GM18508 (cell line): ENCODE data around the gene JARID2.
"Not testable (repeated sequence)": the region's sequence is repeated elsewhere in the genome, so short reads cannot be mapped to it uniquely, and the experiment has no call there.

Experiments
- ATAC-seq: cut with Tn5 transposase; IDR thresholded peaks from one replicate; pipeline ENCODE4 v1.9.1; 2021; ENCODE audit warnings: moderate number of reproducible peaks; ENCODE audit not compliant: insufficient read depth, unreplicated experiment

Gene JARID2

DNA sequence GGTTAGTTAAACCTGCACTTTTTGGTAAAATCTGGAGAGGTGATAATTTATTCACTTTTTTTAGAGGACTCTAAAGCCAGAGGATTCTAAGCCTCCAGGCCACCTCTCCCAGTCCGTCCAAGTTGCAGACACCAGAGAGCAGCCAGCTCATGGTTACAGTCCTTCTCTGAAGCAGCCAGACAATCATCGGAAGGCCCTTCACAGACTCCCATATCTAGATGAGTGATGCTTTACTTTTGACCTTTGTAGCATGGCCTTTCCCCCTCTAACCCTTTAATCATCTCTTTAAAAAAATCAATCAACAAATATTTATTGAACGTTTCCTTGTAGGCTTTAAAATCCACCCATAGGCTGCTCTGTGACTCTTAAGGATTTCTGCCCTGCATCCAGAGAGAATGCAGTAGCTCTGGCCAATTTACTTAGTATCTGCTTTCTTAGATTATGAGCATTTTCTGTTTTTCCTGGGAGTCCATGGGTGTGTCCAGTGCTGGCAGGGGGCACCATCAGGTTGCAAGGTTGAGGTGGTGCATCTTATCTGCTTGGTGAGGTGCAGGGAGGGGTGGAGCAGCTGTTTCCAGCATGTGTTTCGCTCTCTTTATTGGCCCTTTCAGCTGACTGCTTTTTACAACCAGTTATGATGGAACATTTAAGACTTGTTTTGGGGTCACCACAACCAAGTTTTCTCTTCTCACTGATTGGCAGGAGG is 58.6 kb downstream of the JARID2 start:
- ATAC-seq: no peak

DNA sequence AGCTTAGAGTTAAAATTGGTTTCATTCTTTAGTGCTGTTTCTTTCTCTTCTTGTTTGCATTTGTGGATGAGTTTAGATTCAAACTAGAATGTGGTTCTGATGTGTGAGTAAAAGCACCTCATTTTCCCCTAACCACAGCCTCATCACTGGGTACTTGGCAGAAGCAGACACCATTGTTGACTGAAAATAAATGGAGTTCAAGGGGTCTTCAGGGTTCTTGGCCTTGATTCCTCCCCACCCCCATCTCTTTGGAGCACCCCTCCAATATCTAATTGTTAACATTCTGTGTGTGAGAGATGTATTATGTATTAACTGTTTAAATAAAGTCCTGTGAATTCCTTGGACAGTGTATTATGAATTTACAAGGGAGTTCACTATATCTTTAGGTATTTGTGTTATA is 59.6 kb downstream of the JARID2 start:
- no peak for ATAC-seq

DNA sequence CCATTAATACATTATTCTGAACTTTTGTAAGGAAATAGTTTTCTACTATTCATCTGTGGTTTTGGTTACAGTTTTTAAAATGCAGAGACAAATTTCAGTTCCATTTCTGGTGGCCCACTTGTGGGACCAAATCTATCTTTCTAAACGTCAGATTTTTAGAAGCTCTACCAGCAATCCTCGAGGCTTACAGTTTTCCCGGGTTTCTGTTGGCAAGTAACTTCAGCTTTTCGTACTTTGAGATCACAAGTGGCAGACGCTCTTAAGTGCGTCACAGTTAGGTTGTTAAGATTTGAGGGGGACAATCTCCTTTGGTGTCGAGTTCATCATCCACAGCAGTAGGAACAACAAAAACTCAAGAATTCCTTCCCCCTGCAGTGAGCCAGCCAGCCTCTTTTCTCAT is 60.0 kb downstream of the JARID2 start:
- no peak for ATAC-seq

DNA sequence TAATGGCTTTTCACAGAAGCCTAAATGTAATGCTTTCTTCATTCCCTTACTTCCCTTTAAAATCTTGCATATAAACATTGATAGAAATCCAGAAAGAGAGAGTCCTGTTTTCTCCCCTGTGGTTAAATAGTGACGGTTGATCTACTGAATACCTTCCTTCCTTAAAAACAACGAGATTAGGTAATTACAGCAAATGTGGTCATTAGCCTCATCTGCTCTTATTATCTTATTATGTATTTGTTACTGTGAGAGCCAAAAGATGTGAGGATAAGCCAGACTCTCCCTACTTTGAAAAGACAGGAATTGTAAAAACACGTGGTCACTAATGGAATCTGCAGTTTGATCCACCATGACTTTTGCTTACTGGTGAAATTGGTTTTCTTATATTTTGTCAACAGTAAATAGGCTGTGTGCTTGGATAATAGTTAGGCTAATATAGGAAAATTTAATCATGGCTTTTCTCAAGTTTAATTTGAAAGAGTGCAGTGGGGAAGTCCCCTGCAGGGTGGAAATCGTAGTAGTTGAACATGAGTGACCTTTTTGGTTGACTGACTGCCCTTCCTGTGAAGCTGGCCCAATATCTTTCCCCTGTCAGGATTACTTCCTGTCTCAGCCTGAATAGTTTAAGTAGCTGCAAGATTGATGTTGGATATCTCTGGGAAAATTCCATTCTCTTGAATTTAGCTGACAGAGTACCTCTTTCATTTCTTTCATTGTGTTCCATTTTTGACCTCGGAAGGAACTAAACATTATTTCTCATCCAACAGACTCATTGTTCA is 62.8 kb downstream of the JARID2 start:
- no peak for ATAC-seq

DNA sequence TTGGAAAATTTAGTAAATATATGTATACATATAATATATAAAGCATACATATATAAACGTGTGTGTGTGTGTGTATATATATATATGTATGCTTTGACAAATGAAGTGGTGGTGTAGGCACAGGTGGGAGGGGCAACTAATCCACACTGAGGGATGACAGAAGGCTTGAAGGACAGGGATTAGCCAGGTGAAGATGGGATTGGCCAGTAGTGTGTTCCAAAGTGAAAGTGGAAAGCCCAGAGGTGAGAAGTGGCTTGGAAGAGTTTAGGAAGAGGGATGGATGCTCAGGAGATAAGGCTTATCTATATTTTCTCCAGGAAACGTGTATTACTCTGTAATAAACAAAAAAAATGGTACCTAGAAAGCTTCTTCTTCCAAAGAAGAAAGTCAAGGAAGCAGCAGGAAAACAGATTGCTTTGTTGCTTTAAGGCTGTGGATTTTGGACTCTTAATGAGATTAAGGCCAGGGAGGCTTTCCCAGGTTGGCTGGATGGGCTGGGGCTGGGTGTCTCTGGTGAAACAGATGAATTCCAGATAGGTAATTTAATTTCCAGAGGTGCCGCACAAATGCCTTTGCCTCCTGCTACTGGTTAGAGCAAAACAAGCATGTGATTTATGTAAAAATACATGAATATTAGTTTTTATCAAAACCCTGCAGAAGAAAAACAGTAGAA is 63.9 kb downstream of the JARID2 start:
- ATAC-seq: no peak

DNA sequence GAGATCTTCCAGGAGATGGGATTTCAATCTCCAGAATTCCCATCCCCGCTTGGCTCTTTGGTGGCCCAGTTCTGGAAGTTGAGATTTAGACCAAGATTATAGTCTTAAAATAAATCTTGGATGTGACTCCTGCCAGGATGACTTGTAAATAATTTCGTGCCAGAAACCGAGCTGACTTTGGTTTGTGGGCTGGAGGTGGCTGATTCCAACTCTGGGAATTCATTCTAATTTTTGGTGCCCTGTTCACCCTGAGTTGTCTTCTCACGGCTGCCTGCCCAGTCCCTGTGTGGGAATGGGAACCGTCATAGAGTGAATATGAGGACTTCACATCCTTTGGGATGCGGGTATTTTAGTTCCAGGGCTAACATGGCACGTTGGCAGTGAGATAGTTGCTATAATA is 64.8 kb downstream of the JARID2 start:
- ATAC-seq: no peak

DNA sequence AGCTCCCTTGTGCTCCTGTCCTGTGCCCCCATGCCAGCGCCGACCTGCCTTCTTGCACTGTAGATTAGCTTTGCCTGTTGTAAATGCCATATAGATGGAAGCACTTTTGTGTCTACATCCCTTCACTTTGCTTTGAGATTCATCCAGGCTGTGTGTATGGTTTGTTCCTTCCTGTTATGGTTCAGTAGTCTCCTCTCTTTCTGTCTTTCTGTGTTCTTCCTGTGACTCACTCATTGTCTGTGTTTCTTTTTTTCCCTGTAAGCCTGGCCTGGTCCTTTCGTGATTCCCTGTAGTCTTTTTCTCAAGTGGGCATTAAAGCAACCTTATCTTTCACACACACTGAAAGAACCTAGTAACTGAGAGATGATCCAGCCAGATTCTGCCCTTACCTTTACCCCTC is 66.6 kb downstream of the JARID2 start:
- no peak for ATAC-seq

DNA sequence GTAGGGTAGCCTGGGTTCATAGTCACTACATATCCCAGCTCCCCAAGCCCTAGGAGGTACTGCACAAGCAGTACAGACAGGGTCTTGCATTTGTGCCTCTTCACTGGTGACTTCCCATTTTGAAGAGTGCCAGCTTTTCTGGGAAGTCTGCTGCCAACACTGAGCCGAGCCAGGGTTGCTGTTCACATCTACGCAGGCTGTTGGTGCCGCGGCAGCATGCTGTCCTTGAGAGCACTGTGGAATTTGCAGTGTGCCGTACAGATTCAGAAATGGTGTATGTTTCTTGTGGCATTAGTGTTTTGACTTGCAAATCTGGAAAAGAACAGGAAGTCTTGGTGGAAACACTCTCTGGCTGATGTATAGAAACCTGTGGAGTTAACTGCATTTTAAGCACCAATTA is 67.5 kb downstream of the JARID2 start:
- ATAC-seq: no peak

DNA sequence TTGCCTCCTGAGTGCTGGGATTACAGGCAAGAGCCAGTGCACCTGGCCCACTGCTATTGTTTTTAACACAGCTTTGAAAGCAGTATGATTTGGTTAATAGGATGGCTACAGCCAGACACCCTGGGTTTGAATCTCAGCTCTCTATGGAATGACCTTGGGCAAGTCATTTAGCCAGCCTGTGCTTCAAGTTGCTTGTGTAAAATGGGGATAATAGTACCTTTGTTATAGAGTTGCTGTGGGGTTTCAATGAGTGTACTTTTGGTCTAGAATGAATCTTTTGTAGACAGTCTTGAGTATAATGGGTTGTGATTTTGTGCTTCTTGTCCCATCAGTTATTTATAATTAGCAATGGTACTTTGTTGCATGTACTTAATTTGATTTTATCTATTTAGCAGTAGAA is 70.9 kb downstream of the JARID2 start:
- no peak for ATAC-seq

DNA sequence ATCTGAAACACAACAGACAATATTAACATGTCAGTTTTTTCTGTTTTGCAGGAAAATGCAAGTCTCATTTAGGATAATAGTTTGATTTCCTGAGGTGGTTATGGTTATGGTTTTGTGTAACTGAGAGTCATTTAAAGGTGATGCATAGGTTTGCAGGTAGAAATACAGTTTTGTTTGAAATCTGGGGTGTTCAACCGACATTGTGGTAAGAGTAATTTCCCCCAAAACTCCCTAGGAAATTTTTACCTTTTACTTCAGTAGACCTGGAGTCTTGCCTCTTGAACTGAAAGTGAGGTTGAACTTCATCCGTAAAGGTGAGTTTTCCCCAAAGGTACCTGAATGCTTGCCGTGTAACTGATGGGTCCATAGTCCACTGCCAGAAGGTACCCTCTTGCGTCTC is 71.4 kb downstream of the JARID2 start:
- ATAC-seq: no peak

DNA sequence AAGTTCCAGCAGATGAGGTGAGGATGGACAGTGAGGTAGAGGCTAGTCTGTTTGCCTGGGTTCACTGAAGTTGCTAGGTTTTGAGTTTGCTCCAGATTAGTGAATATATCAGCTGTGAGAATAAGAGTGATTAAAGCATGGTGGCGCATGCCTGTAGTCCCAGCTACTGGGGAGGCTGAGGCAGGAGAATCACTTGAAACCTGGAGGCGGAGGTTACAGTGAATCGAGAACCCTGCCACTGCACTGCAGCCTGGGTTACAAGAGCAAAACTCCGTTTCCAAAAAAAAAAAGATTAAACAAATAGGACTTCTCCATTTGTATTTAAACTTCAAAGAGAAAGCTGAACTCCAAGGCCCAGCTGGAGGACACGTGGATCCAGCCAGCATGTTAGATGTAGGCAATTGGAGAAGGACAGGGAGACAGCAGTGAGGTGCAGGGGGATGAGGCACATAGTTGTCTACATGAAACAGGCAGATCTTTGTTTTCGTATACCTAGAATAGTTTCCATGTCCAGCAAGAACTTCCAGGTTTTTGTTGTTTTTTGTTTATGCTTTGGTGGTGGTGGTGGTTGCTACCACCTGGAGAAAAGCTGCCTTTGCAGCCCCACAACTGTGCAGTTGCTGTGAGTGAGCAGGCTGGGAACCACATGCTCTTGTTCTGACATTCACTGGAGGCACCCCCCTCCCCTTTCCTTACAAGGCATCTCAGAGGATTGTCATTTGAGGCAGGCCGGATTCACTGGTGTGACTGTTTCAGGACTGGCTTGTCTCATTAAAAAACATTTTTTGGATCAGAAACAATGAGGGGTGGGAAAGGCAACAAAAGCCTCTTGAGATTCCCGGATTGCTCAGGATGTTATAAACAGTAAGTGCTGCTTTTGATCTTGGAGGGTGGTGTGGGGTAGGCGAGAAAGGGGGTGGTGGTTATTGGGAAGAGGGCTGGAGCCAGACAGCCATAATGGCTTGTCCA is 72.3 kb downstream of the JARID2 start:
- no peak for ATAC-seq

DNA sequence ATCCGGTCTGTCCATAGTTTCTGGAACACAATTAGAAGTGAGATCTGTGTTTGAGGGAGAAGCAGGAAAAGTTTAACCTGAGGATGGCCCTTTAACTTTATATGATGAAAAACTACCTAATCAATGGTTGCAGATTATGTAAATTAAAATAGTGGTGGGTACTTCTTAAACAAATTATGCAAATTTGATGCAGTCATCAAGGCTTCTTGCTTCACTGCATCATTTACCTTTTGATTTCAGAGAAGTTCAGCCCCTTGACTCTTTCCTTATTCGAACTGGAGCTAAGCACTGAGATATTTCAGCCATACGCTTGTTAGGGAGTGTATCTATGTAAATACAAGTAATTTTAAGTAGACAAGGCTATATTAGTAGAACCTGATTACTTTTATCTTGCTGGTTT is 73.8 kb downstream of the JARID2 start:
- no peak for ATAC-seq

DNA sequence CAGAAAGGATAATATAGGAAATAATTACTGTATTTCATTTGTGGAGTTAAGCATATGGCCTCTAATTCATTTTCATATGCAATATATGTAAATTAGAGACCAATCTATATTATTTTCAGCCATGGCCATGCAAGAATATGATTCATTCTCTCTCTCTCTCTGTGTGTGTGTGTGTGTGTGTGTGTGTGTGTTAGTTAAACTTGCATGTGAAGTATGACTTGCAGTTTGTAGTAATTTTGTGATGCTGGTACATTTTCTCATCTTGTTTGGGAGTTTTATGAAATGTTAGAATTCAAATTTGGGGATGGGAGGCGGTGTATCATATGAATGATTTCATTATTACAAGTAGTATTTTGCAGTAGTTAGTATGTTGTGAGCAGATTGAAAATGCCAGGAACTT is 74.8 kb downstream of the JARID2 start:
- no peak for ATAC-seq

DNA sequence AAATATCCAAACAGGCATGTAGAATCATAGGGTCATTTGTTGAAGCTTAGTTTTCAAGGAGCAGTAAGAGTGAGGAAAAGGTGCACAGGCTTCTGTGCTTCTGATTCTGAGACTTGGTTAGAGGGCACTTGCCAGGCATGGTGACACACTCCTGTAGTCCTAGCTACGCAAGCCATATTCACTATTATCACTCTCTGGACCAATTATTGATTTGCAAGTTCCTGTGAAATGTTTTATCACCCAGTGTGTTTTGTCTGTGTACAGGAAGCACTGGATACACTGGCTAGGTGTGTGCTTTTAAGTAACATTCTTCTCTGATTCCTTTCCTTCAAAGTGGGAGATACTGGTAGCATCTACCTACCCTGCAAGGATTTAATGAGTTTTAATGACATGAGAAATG is 76.3 kb downstream of the JARID2 start:
- ATAC-seq: no peak

DNA sequence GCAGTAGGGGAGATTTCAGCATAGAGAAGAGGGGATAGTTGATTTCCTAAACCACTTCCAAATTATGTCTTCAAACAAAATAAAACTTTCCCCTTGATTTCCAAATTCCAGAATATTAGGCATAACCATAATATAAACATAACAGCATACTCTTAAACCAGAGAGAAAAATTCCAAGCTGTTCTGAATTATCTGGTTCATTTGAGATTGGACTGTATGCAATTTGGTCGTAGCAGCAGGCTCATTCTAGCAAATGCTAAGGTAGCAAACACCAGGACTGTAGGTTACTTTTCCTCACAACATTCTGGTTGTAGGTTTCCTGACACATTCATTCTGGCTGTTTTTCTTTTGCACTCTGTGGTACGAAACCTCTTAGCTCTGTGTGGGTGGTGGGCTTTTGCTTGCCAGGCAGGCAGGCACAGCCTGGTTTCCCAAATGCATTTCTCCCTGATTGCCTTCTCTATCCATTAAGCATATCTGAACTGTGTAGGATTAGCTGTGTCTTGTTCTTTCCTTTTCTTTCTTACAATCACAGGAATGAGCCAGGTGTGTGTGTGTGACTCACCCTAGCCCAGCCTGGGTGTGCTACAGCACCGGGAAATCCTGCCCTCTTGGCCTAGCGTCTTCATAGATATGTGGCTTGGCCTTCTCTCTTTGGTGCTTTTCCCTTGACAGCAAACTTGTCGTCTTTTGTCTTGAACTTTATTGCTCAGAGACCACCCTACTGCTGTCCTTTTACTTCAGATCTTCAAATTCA is 77.1 kb downstream of the JARID2 start:
- ATAC-seq: no peak

DNA sequence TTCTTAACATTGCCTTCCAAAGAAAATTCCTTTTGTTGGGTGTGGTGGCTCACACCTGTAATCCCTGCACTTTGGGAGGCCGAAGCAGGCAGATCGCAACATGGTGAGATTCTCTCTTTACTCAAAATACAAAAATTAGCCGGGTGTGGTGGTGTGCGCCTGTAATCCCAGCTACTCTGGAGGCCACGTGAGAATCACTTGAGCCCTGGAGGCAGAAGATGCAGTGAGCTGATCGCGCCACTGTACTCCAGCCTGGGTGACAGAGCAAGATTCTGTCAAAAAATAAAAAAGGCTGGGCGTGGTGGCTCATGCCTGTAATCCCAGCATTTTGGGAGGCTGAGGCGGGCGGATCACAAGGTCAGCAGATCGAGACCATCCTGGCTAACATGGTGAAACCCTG is 77.7 kb downstream of the JARID2 start:
- ATAC-seq: not testable (repeated sequence)

DNA sequence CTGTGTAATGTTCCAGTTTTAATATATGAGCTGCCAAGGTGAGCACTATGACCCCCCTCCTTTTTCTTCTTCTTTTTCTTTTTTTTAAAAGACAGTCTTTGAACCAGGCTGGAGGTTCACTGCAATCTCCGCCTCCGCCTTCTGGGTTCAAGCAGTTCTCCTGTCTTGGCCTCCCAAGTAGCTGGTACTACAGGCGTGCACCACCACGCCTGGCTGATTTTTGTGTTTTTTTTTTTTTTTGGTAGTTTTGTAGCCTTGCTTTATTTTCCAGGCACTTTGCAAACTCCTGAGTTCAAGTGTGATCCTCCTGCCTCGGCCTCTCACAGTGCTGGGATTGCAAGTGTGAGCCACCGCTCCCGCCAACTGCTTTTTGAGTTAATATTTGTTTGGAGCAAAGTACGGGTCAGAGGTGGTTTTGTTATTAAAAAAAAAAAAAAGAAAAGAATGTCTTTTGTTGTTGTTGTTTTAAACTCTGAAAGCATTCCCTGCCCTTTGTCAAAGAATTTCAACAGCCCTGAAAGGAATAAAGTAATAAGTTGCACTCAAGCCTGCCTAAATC is 78.6 kb downstream of the JARID2 start:
- no peak for ATAC-seq

DNA sequence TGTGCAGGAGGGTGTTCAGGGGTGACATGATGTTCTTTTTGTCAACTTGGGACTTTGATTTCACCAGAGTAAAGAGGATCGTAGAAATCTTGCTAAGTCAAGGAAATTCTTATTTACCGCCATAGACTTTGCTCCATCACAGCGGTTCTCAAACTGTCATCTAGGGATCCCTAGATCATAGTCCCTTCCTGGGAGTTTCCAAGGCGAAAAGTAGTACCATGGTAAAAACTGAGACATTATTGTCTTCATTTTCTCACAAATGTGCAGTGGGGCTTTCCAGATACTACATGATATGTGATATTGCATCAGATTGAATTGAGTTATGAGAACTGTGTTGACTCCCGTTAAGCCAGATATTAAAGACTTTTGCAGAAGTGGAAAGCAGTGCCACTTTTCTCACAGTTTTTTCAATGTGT is 79.7 kb downstream of the JARID2 start:
- ATAC-seq: no peak

DNA sequence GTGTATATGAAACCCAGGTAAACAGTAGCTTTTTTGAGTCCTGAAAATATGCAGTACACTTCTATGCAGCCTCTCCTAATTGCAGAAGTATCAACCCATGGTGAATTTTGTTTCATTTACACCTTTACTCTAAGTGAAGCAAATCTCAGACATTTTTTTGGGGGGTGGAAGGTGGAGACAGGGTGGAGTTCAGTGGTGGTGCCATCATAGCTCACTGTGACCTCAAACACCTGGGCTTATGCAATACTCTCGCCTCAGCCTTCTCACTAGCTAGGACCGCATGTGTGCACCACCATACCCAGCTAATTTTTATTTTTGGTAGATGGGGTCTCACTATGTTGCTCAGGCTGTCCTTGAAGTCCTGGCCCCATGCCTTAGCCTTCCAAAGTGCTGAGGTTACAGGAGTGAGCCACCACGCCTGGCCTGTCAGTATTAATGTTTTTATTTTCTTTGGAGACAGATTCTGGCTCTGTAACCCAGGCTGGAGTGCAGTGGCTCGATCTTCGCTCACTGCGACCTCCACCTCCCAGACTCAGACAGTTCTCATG is 80.3 kb downstream of the JARID2 start:
- ATAC-seq: no peak
